ENCODE measurements around the gene COX11. TPM values are rescaled to one million over a fixed set of nuclear protein-coding genes. Genes with fewer than 3 reads are reported as not detected.

Gene COX11
- total and polyA plus RNA-seq, 2 of the 13 experiments (the other 11 are each of a cell fraction or from before 2014, with no cell fraction given), result 103 to 203 TPM

DNA sequence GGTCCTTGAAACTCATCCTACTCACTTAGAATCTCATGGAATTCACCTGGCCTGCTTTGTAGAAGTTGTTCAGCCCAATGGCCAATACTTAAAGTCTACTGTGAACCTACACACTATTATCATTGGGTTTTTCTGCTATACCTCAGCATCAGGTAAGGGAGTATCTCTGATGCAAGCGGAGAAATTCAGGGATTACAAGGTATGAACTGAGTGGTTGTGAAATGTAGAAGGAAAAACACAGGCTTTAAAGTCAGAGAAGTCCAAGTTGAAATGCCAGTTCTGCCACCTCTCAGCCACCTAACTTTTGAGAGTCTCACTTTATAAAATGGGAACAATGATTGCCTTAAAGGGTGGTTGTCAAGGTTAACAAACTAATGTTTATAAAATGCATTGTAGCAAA is 31.0 kb downstream of the COX11 start:
- in situ Hi-C loops (cut with HindIII; ENCODE audit: extremely low pct_ligation_motif_present, low pct_unique_long_range_greater_than_20kb) (no loop called here), intact Hi-C loops (cut with micrococcal nuclease; ENCODE audit: unreplicated experiment) (no loop called here)
- no TSS peak for BruUV-seq (replicated peaks)
- H3K79me2 ChIP-seq (ENCODE audit: insufficient read depth, low read length), result no peaks in the 10 kb centered on the region
- peaks cover 13 to 51% of the 10 kb centered on the region in 2 experiments for H3K36me3 ChIP-seq (replicated peaks in 1 of 2; ENCODE audit: control insufficient read depth in 1 of 2, insufficient read depth in 2 of 2, low read length in 2 of 2)
- H3K27ac ChIP-seq (ENCODE audit: extremely low read length, insufficient read depth, low read length), result no peak overlapping the region
- POLR2A ChIA-PET, result no interaction called here
- no peaks in the 10 kb centered on the region for H3K27me3 ChIP-seq (ENCODE audit: control insufficient read depth in 1 of 2, insufficient read depth in 2 of 2, low read length in 2 of 2)
- no peak for DNase-seq (ENCODE audit: low spot score)
- FAIRE-seq, result no peak
- H3K9me3 ChIP-seq (ENCODE audit: low read length), result no peaks in the 10 kb centered on the region
- no peaks in the 10 kb centered on the region for H3K4me1 ChIP-seq (ENCODE audit: insufficient read depth, low read length)
- WGBS (ENCODE audit: low lambda C conversion rate), result 97% methylated on average over 1 of the region's 1 CpG
- H3K9ac ChIP-seq (ENCODE audit: insufficient read depth, low read depth, low read length), result no peak overlapping the region
- no peak overlapping the region for H3K4me3 ChIP-seq (replicated peaks in 1 of 3; ENCODE audit: insufficient read depth in 1 of 3, low read depth in 2 of 3, low read length in 3 of 3)
- H4K20me1 ChIP-seq (ENCODE audit: insufficient read depth, low read length), result no peaks in the 10 kb centered on the region
- no peak overlapping the region for H3K4me2 ChIP-seq (ENCODE audit: low read depth, low read length)
- CTCF ChIA-PET (ENCODE audit: low intra/inter-chr PET ratio, low total read pairs), result no interaction called here
- H2AFZ ChIP-seq (ENCODE audit: low read length), result no peak overlapping the region
- ATAC-seq, result no peak
- no peak for TF ChIP-seq ZNF879 (CRISPR knock-in tag; IDR thresholded peaks at IDR 0.05)
- no peak for TF ChIP-seq LCORL (IDR thresholded peaks at IDR 0.05)
- no peak for TF ChIP-seq LCORL (CRISPR knock-in tag; IDR thresholded peaks at IDR 0.05)
- TF ChIP-seq, protein P1, sequence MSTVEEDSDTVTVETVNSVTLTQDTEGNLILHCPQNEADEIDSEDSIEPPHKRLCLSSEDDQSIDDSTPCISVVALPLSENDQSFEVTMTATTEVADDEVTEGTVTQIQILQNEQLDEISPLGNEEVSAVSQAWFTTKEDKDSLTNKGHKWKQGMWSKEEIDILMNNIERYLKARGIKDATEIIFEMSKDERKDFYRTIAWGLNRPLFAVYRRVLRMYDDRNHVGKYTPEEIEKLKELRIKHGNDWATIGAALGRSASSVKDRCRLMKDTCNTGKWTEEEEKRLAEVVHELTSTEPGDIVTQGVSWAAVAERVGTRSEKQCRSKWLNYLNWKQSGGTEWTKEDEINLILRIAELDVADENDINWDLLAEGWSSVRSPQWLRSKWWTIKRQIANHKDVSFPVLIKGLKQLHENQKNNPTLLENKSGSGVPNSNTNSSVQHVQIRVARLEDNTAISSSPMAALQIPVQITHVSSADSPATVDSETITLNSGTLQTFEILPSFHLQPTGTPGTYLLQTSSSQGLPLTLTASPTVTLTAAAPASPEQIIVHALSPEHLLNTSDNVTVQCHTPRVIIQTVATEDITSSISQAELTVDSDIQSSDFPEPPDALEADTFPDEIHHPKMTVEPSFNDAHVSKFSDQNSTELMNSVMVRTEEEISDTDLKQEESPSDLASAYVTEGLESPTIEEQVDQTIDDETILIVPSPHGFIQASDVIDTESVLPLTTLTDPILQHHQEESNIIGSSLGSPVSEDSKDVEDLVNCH (CRISPR knock-in tag; IDR thresholded peaks at IDR 0.05), result no peak
- TF ChIP-seq ZSCAN9 (CRISPR knock-in tag; IDR thresholded peaks at IDR 0.05; ENCODE audit: borderline replicate concordance), result no peak
- TF ChIP-seq JUNB (CRISPR knock-in tag; IDR thresholded peaks at IDR 0.05; ENCODE audit: borderline replicate concordance), result no peak
- TF ChIP-seq, protein P2, sequence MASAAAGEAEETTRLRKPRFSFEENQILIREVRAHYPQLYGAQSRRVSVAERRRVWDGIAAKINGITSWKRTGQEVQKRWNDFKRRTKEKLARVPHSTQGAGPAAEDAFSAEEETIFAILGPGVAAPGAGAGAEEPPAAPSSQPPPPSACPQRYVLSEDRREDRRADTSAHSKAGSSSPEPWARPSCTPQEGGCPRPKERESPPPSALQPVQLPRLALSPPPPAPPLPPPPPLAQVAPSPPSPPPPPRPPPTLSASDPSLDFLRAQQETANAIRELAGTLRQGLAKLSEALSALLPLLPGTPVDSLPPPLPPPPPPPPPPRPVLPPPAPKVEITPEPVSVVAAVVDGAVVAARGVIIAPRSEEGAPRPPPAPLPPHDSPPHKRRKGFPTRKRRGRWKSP (CRISPR knock-in tag; IDR thresholded peaks at IDR 0.05), result no peak
- TF ChIP-seq NFRKB (IDR thresholded peaks at IDR 0.05), result no peak
- no peak for TF ChIP-seq TBX3 (IDR thresholded peaks at IDR 0.05; ENCODE audit: borderline replicate concordance)
- TF ChIP-seq JDP2 (CRISPR knock-in tag; IDR thresholded peaks at IDR 0.05; ENCODE audit: borderline replicate concordance), result no peak
- TF ChIP-seq ZNF83 (CRISPR knock-in tag; IDR thresholded peaks at IDR 0.05; ENCODE audit: borderline replicate concordance), result no peak
- TF ChIP-seq, protein P3, sequence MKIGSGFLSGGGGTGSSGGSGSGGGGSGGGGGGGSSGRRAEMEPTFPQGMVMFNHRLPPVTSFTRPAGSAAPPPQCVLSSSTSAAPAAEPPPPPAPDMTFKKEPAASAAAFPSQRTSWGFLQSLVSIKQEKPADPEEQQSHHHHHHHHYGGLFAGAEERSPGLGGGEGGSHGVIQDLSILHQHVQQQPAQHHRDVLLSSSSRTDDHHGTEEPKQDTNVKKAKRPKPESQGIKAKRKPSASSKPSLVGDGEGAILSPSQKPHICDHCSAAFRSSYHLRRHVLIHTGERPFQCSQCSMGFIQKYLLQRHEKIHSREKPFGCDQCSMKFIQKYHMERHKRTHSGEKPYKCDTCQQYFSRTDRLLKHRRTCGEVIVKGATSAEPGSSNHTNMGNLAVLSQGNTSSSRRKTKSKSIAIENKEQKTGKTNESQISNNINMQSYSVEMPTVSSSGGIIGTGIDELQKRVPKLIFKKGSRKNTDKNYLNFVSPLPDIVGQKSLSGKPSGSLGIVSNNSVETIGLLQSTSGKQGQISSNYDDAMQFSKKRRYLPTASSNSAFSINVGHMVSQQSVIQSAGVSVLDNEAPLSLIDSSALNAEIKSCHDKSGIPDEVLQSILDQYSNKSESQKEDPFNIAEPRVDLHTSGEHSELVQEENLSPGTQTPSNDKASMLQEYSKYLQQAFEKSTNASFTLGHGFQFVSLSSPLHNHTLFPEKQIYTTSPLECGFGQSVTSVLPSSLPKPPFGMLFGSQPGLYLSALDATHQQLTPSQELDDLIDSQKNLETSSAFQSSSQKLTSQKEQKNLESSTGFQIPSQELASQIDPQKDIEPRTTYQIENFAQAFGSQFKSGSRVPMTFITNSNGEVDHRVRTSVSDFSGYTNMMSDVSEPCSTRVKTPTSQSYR (CRISPR knock-in tag; IDR thresholded peaks at IDR 0.05; ENCODE audit: borderline replicate concordance), result no peak
- TF ChIP-seq, protein P4, sequence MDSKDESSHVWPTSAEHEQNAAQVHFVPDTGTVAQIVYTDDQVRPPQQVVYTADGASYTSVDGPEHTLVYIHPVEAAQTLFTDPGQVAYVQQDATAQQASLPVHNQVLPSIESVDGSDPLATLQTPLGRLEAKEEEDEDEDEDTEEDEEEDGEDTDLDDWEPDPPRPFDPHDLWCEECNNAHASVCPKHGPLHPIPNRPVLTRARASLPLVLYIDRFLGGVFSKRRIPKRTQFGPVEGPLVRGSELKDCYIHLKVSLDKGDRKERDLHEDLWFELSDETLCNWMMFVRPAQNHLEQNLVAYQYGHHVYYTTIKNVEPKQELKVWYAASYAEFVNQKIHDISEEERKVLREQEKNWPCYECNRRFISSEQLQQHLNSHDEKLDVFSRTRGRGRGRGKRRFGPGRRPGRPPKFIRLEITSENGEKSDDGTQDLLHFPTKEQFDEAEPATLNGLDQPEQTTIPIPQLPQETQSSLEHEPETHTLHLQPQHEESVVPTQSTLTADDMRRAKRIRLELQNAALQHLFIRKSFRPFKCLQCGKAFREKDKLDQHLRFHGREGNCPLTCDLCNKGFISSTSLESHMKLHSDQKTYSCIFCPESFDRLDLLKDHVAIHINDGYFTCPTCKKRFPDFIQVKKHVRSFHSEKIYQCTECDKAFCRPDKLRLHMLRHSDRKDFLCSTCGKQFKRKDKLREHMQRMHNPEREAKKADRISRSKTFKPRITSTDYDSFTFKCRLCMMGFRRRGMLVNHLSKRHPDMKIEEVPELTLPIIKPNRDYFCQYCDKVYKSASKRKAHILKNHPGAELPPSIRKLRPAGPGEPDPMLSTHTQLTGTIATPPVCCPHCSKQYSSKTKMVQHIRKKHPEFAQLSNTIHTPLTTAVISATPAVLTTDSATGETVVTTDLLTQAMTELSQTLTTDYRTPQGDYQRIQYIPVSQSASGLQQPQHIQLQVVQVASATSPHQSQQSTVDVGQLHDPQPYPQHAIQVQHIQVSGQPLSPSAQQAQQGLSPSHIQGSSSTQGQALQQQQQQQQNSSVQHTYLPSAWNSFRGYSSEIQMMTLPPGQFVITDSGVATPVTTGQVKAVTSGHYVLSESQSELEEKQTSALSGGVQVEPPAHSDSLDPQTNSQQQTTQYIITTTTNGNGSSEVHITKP (CRISPR knock-in tag; IDR thresholded peaks at IDR 0.05; ENCODE audit: low read depth), result no peak
- TF ChIP-seq ZMYM2 (CRISPR knock-in tag; IDR thresholded peaks at IDR 0.05), result no peak
- TF ChIP-seq SPEN (CRISPR knock-in tag; IDR thresholded peaks at IDR 0.05; ENCODE audit: low read depth), result no peak
- TF ChIP-seq ZNF180 (CRISPR knock-in tag; IDR thresholded peaks at IDR 0.05; ENCODE audit: borderline replicate concordance, low read depth), result no peak
